KMS-11 (cell line): ENCODE measurements around the gene SNCAIP.

Source experiments
- H2AFZ ChIP-seq: fragments of 200-600 bp; sonication (generic); 2 replicates; pipeline ENCODE4 v1.6.1; 2016; ENCODE audit warnings: antibody characterized with exemption, mixed run types, low read depth
- H3K27ac ChIP-seq: fragments of 200-600 bp; sonication (generic); 2 replicates; pipeline ENCODE4 v1.6.1; 2016; ENCODE audit warnings: mild to moderate bottlenecking, mixed run types
- H3K27me3 ChIP-seq: fragments of 200-600 bp; sonication (generic); 2 replicates; pipeline ENCODE4 v1.6.1; 2017; ENCODE audit warnings: mild to moderate bottlenecking, low read depth, mixed run types, moderate library complexity; ENCODE audit not compliant: insufficient read depth
- H3K36me3 ChIP-seq: fragments of 200-600 bp; sonication (generic); 2 replicates; pipeline ENCODE4 v1.6.1; 2017; ENCODE audit warnings: mild to moderate bottlenecking, mixed run types; ENCODE audit not compliant: insufficient read depth
- H3K4me1 ChIP-seq: fragments of 200-600 bp; sonication (generic); 2 replicates; pipeline ENCODE4 v1.6.1; 2016; ENCODE audit warnings: mild to moderate bottlenecking, low read depth, mixed run types; ENCODE audit not compliant: poor library complexity, severe bottlenecking
- H3K4me2 ChIP-seq: fragments of 200-600 bp; sonication (generic); 2 replicates; pipeline ENCODE4 v1.7.0; 2016; ENCODE audit warnings: mild to moderate bottlenecking, mixed run types
- H3K4me3 ChIP-seq: fragments of 200-600 bp; sonication (generic); IDR thresholded peaks from 2 replicates; pipeline ENCODE4 v1.6.1; 2017; ENCODE audit warnings: low read depth, low read length, mixed read lengths; ENCODE audit not compliant: insufficient read depth
- H3K79me2 ChIP-seq: fragments of 200-600 bp; sonication (generic); 2 replicates; pipeline ENCODE4 v1.6.1; 2016; ENCODE audit warnings: low read depth, mixed run types; ENCODE audit not compliant: insufficient read depth
- H3K9ac ChIP-seq: fragments of 200-600 bp; sonication (generic); 2 replicates; pipeline ENCODE4 v1.6.1; 2016; ENCODE audit warnings: mild to moderate bottlenecking, mixed run types
- H4K20me1 ChIP-seq: fragments of 200-600 bp; sonication (generic); 2 replicates; pipeline ENCODE4 v1.6.1; 2016; ENCODE audit warnings: mild to moderate bottlenecking, mixed run types; ENCODE audit not compliant: insufficient read depth
- CTCF ChIP-seq: fragments of 200-600 bp; sonication (generic); conservative IDR thresholded peaks from 2 replicates; pipeline ENCODE4 v1.6.1; 2017; ENCODE audit warnings: low read depth, mild to moderate bottlenecking, antibody characterized with exemption, low read length, moderate library complexity, mixed read lengths

SNCAIP gene

GRCh38 chr5:122321921-122322320 lies 9.9 kb downstream of the SNCAIP start:
- peaks cover 4% of the 10 kb centered on the region for H3K4me1 ChIP-seq
- H3K4me2 ChIP-seq = no peak overlapping the region
- no peaks in the 10 kb centered on the region for H3K79me2 ChIP-seq
- H3K36me3 ChIP-seq = no peaks in the 10 kb centered on the region
- H3K27ac ChIP-seq = no peak overlapping the region
- no peaks in the 10 kb centered on the region for H3K27me3 ChIP-seq
- TF ChIP-seq CTCF = no peak
- no peak overlapping the region for H3K9ac ChIP-seq
- no peaks in the 10 kb centered on the region for H4K20me1 ChIP-seq
- no peak overlapping the region for H3K4me3 ChIP-seq
- no peak overlapping the region for H2AFZ ChIP-seq

- Histone ChIP-seq H3K4me3 (no peak overlapping the region), H3K79me2 (no peaks in the 10 kb centered on the region), H4K20me1 (no peaks in the 10 kb centered on the region), H3K4me1 (no peaks in the 10 kb centered on the region), H3K36me3 (no peaks in the 10 kb centered on the region), H3K27ac (no peak overlapping the region), H3K27me3 (no peaks in the 10 kb centered on the region), H3K9ac (no peak overlapping the region), H3K4me2 (no peak overlapping the region), H2AFZ (no peak overlapping the region)
- no peak for TF ChIP-seq CTCF
Observed at GRCh38 chr5:122322801-122323548, 10.9 kb downstream of the SNCAIP start.

GRCh38 chr5:122323738-122324137 lies 11.7 kb downstream of the SNCAIP start:
- TF ChIP-seq CTCF = no peak
- Histone ChIP-seq H4K20me1 (no peaks in the 10 kb centered on the region), H2AFZ (no peak overlapping the region), H3K79me2 (no peaks in the 10 kb centered on the region), H3K4me2 (no peak overlapping the region), H3K4me3 (no peak overlapping the region), H3K36me3 (no peaks in the 10 kb centered on the region), H3K4me1 (no peaks in the 10 kb centered on the region), H3K9ac (no peak overlapping the region), H3K27ac (no peak overlapping the region), H3K27me3 (no peaks in the 10 kb centered on the region)

- Histone ChIP-seq H4K20me1 (no peaks in the 10 kb centered on the region), H2AFZ (no peak overlapping the region)
Observed at GRCh38 chr5:122327110-122327509, 15.1 kb downstream of the SNCAIP start.

More at GRCh38 chr5:122327110-122327509, 15.1 kb downstream of the SNCAIP start:
- Histone ChIP-seq H3K4me1 (no peaks in the 10 kb centered on the region), H3K27ac (no peak overlapping the region), H3K4me3 (no peak overlapping the region), H3K27me3 (no peaks in the 10 kb centered on the region), H3K79me2 (no peaks in the 10 kb centered on the region), H3K4me2 (no peak overlapping the region), H3K9ac (no peak overlapping the region), H3K36me3 (no peaks in the 10 kb centered on the region)
- TF ChIP-seq CTCF = no peak
